ENCODE measurements around the gene ATP23.

The ATP23 gene

DNA sequence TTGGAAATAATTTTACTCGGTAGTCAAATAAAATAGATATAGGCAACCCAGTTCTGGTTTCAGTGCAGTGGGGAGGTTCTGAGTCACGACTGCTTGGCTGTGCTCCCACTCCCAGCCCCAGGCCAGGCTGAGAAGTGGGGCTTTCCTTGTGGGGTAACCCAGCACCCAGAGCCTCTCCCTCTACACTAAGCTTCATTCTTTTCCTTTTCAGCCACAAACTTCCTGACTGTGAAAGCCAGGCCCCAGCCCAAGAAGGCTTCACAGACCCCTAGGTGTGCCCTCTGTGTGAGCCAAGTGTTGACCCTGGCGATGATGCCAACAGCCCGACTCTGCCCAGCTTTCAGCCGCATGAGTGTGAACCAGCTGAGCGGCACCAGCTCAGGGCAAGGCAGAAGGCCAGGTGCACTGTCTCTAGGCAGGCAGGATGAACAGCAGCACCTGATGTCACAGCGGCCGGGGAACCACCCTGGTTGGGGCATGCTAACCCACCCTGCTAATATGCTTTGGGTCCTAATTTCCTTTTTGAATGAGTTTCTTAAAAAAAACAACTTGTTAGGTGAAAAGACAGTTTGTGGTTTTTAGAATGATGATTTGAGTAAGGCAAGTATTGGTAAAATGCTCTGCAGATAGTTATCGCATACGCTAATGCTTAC is 42.2 kb upstream of the ATP23 start:
- POLR2A ChIA-PET = interaction anchor here (0.6 to 1.0 kb wide), 3 partner anchors 34 to 764 kb away, joined by 3 to 4 read pairs (median 3); partner anchors contain the start of gene CTDSP2
- no peak overlapping the region for H3K4me3 ChIP-seq (ENCODE audit: low read depth, low read length)
- CTCF ChIA-PET = interaction anchor here (1.0 to 20.0 kb wide), 10 partner anchors 35 to 143 kb away, joined by 3 to 484 read pairs (median 6); partner anchors contain the start of genes AVIL, CTDSP2 and TSFM
- TF ChIP-seq, protein P1, sequence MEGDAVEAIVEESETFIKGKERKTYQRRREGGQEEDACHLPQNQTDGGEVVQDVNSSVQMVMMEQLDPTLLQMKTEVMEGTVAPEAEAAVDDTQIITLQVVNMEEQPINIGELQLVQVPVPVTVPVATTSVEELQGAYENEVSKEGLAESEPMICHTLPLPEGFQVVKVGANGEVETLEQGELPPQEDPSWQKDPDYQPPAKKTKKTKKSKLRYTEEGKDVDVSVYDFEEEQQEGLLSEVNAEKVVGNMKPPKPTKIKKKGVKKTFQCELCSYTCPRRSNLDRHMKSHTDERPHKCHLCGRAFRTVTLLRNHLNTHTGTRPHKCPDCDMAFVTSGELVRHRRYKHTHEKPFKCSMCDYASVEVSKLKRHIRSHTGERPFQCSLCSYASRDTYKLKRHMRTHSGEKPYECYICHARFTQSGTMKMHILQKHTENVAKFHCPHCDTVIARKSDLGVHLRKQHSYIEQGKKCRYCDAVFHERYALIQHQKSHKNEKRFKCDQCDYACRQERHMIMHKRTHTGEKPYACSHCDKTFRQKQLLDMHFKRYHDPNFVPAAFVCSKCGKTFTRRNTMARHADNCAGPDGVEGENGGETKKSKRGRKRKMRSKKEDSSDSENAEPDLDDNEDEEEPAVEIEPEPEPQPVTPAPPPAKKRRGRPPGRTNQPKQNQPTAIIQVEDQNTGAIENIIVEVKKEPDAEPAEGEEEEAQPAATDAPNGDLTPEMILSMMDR (IDR thresholded peaks at IDR 0.05; ENCODE audit: insufficient read depth, low read length, missing control alignments) = no peak
- no peak for DNase-seq (ENCODE audit: low read depth, low spot score)

DNA sequence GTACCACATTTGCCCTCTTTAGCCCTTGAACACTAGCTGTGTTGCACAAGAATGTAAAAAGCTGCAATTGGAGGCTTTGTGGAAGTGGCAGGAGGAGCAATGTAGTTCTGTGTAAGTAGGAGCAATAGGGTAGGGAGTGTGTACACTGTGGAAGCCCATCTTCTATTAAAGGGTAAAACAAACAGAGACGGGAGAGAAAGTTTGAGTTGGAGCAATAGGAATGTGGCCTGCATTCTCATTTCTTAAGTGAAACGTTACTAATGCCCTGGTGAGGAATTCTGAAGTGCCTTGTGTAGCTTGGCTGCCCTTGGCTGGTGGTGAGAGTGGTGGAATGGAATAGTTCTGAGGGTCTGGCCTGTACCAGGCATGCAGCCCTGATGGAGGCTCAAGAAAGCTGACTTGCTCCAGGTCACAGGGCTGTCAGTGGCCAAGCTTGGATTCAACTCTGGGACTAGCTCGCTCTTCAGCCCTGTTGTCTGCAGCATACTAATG is 38.8 kb upstream of the ATP23 start:
- ChIA-PET CTCF (interaction anchor here (1.0 to 20.0 kb wide), 14 partner anchors 8 to 319 kb away, joined by 3 to 484 read pairs (median 23); partner anchors contain the start of genes AVIL, CTDSP2 and TSFM), POLR2A (interaction anchor here (0.6 to 1.8 kb wide), 4 partner anchors 56 to 136 kb away, joined by 3 to 10 read pairs (median 4); partner anchors contain the start of gene CTDSP2)
- no peak for DNase-seq (ENCODE audit: low read depth, low spot score)
- H3K4me3 ChIP-seq (ENCODE audit: low read depth, low read length) = no peak overlapping the region
- TF ChIP-seq, protein P1 (IDR thresholded peaks at IDR 0.05; ENCODE audit: insufficient read depth, low read length, missing control alignments) = no peak

DNA sequence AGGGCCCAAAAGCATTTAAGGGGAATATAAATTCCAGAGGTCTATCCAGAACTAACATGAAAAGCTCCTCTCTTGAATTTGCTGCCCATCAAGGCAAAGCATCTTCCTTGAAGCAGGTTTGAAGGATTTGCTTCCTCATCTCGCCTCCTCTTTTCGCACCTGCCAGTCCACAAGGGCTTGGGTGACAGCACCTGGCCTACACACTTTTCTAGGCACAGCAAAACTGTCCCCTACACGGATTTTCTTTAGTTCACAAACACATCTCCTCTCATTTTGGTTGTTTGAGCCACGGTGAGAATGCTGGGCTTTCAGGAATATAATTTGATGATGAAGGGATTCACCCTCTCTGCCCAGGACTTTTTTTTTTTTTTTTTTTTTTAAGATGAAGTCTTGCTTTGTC is 36.9 kb upstream of the ATP23 start:
- TF ChIP-seq, protein P1 (IDR thresholded peaks at IDR 0.05; ENCODE audit: insufficient read depth, low read length, missing control alignments) = no peak
- no peak for DNase-seq (ENCODE audit: low read depth, low spot score)
- POLR2A ChIA-PET = no interaction called here
- CTCF ChIA-PET = interaction anchor here (0.7 to 20.0 kb wide), 26 partner anchors 10 to 324 kb away, joined by 3 to 484 read pairs (median 6); partner anchors contain the start of genes AVIL, CTDSP2 and TSFM
- no peak overlapping the region for H3K4me3 ChIP-seq (ENCODE audit: low read depth, low read length)

DNA sequence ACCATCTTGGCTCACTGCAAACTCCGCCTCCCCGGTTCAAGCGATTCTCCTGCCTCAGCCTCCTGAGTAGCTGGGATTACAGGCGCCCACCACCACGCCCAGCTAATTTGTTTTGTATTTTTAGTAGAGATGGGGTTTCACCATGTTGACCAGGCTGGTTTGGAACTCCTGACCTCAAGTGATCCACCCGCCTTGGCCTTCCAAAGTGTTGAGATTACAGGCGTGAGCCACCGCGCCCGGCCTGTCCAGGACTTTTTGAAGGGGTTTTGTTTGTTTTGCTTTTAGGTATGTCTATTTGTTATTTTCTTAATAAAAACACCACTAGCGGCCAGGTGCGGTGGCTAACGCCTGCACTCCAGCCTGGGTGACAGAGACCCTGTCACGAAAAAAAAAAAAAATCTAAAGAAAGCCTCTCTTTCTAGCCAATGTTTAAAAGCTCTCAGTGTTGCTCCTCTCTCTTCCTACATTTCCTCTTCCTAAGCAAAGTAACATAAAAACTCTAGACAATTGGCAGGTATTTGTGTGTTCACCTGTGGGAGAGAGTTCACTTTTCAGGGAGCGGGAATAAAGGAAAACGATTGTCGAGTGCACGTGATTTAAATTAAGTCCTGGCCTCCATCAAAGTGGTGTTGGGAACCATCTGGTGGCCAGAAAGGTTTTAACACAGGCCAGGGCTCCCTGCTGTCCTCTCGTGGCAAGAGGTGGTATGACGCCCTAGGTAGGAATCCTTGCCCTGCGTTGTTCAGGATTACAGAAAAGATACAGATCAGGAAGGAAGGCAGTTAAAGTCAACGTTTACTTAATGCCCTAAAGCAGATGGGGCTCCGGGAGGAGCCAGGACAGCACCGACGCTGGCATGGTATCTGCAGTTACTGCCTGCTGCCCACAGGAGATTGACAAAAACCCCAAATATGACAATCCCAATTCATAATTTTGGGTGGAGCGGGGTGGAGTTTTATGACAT is 36.2 kb upstream of the ATP23 start:
- H3K4me3 ChIP-seq (ENCODE audit: low read depth, low read length) = no peak overlapping the region
- CTCF ChIA-PET = interaction anchor here (0.7 to 20.0 kb wide), 32 partner anchors 9 to 325 kb away, joined by 3 to 484 read pairs (median 5); partner anchors contain the start of genes AVIL, CTDSP2 and TSFM
- POLR2A ChIA-PET = no interaction called here

DNA sequence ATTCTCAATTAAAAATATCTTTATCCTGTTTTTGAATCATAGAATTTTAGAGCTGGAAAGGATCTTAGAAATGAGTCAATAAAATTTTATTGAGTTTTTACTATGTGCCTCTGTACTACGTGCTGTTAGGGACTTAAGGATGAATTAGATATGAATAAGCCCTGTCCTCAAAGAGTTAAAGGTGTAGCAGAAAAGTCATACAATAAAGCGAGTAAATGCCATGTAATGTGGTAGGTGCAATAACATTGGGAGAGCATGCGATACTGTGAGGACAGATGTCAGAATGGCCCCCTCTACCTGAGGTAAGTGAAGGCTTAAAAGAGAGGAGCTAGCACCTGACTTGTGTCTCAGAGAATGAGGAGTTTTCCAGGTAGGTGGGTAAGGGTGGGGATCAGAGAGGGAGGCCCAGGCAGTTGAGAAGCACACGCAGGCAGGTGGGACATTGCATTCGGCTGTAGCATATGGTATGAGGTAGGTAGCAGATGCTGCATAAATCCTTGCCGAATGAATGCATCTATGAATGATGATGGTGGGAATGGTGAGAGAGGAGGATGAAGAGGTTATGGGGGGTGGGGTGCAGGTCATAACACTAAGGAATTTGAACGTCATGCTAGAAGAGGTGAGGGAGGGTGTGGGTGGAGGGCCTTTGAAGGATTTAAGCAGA is 35.4 kb upstream of the ATP23 start:
- TF ChIP-seq, protein P1 (IDR thresholded peaks at IDR 0.05; ENCODE audit: insufficient read depth, low read length, missing control alignments) = no peak
- H3K4me3 ChIP-seq (ENCODE audit: low read depth, low read length) = no peak overlapping the region
- ChIA-PET CTCF (interaction anchor here (0.7 to 20.0 kb wide), 23 partner anchors 8 to 322 kb away, joined by 3 to 484 read pairs (median 5); partner anchors contain the start of genes AVIL, CTDSP2 and TSFM), POLR2A (no interaction called here)
- no peak for DNase-seq (ENCODE audit: low read depth, low spot score)

More for the DNA sequence above, 36.2 kb upstream of the ATP23 start:
- TF ChIP-seq, protein P1 (IDR thresholded peaks at IDR 0.05; ENCODE audit: insufficient read depth, low read length, missing control alignments) = peak; percentile 100
- DNase-seq (ENCODE audit: low read depth, low spot score) = no peak

Data from AG04449 (cell line).